GM12874 (cell line): Measurements from ENCODE around the gene RHBDL2.
A peak's percentile ranks its signal among the peaks of the same experiment; 100 is the strongest.

ENCODE experiments used
- TF ChIP-seq, protein P1 (sequence below): IDR thresholded peaks from 2 replicates; pipeline ENCODE4 v1.5.1; 2011; ENCODE audit warnings: low read depth, mild to moderate bottlenecking, control low read depth, low read length, moderate library complexity; ENCODE audit not compliant: insufficient read depth

The RHBDL2 gene

DNA sequence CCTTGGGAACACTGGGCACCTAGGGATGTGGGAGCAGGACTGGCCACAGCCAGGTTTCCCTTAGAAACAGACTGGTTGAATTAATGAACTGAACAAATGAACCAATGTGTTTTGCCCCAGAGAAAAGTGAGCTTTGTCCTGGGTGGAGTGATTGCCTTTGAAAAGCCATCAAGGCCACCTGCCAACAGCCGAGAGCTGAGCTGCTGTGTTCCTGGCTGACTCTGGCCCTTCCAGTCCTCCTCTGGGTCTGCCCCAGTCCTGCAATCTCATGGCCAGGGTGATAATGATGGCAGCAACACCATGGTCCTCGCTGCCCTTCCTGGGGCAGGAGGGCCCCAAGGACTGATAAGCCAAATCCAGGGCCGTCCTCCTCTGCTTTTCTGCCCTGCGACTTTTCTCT is 42.1 kb downstream of the RHBDL2 start:
- TF ChIP-seq, protein P1, sequence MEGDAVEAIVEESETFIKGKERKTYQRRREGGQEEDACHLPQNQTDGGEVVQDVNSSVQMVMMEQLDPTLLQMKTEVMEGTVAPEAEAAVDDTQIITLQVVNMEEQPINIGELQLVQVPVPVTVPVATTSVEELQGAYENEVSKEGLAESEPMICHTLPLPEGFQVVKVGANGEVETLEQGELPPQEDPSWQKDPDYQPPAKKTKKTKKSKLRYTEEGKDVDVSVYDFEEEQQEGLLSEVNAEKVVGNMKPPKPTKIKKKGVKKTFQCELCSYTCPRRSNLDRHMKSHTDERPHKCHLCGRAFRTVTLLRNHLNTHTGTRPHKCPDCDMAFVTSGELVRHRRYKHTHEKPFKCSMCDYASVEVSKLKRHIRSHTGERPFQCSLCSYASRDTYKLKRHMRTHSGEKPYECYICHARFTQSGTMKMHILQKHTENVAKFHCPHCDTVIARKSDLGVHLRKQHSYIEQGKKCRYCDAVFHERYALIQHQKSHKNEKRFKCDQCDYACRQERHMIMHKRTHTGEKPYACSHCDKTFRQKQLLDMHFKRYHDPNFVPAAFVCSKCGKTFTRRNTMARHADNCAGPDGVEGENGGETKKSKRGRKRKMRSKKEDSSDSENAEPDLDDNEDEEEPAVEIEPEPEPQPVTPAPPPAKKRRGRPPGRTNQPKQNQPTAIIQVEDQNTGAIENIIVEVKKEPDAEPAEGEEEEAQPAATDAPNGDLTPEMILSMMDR: no peak

DNA sequence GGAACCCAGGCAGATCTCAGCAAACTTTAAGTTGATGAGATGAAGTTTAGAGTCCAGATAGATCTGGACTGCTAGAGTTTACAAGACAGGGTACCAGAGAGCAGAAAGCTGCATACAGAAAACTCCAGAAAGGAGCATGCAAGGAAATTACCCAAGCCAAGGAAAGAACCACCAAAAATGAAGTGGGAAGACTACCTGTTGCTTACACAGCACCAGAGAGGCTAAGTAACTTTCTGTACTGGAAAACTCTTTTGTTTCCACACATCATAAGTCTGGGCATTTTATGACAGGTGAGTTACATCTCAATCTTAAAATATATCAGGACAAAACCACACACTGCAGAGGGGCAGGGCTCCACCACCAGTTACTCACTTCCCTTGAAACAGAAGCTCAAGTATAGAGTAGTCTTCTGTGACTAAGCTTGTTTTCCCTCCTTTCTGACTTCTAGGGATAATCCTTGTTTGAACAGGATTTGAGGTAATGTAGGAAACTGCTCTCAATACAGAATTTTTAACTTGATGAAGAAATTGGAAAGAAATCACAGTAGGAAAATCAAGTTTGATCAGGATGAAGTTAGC is 42.9 kb downstream of the RHBDL2 start:
- TF ChIP-seq, protein P1: no peak

DNA sequence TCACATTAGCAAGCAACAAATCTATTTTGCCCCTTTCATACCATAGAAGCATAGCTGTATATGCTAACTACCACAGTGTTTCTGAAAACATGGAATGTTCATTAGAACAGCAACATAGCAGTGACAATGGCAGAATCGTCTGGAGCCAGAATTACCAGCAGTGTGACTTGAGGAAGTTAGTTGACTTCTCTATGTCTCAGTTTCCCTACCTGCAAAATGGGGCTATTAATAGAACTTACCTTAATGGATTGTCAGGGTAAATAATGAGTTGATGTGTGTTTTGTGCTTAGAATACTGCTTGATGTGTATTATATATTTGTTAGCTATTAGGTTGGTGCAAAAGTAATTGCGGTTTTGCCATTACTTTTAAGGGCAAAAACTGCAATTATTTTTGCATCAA is 45.5 kb downstream of the RHBDL2 start:
- TF ChIP-seq, protein P1: no peak

DNA sequence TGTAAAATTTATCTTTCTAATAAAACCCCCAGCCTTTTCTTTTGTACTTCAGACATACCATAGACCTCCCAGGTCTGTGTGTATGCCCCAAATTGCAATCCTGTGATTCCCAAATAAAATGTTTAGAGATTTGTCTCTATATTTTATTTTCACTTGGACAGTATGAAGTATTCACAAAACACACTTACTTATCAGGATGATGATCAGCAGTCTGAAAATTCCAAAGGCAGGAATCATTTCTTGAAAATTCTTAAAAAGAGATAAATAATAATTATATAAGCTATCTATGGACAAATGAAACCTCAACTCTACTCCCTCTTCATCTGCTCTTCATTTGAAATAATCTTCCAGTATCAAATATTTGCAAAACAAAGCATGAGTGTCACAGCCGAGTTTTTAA is 48.7 kb downstream of the RHBDL2 start:
- TF ChIP-seq, protein P1: no peak

DNA sequence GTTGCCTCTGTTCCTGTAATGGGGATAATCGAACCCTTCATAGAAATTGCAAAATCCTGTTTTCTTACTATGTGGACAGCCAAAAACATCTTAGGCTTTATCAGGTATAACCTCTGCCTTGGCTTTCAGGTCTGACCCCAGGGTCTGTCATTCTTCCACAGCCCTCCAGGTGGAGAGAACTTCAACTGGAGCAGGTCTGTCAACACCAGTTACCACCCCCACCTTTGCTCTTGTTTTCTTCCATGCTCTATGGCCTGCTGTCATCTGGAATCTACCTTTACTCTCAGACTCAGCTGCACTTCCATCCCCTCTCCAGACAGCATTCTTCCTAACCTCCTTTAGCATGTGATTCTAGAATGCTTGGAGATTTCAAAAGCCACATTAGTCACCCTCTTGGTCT is 49.9 kb downstream of the RHBDL2 start:
- TF ChIP-seq, protein P1: peak; percentile 11; the same call in 1 of the 2 replicates

DNA sequence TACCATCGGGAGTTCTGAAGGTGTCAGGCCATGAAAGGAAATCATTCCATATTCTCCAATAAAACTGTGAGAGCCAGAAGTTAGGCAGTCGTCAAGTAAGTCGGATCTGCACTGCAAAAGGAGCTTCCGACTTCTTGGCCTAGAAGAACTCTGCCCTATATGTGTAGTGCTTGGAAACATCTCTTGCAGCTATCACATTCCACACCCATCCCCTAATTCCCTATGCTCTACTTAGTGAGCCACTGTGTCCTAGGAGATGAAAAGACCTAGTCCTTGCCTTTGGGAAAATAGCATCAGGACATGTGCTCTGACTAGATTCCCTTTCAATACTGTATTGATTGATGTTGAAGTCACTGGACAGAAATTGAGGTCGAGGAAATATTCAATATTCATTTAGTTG is 52.0 kb downstream of the RHBDL2 start:
- TF ChIP-seq, protein P1: no peak

DNA sequence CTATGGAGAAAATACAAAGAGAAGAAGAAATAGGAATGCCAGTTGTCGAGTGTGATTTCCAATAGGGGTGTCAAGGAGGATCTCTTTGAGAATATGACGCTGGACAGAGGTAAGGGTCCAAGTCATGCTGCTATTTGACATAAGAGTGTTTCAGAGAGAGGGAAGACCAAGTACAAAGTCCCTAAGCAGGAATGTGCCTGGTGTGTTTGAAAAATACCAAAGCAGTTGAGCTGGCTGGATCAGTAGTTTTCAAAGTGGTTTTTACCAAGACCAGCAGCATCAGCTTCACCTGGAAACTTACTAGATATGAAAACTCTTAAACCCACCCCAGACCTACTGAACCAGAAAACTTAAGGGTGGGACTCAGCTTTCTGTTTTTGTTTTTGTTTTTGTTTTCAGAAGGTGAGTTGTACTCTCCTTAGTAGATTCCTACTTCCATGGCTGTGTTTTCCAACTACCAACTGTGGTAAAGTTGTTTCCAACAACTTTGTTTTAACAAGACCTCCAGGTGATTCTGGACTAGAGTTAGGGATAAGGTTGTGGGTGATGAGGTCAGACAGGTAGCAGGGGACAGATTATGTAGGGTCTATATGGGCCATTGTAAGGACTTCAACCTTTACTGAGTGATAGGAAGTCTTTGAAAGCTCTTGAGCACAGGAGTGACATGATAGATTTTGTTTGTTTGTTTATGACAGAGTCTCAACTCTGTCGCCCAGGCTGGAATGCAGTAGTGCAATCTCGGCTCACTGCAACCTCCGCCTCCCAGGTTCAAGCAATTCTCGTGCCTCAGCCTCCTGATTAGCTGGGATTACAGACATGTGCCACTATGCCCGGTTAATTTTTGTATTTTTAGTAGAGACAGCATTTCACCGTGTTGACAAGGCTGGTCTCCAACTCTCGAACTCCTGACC is 53.0 kb downstream of the RHBDL2 start:
- TF ChIP-seq, protein P1: no peak
